T-helper 2 cell treated with Interferon-gamma antibody and Interleukin-4, amounts not matched to agents 5 μg/mL and 100 μg/mL, for 36 hours (primary cell): Measurements from ENCODE around the gene MCL1.
"Not testable (repeated sequence)": the region's sequence is repeated elsewhere in the genome, so short reads cannot be mapped to it uniquely, and the experiment has no call there.

Experiments
- DNase-seq: peaks from one replicate; pipeline ENCODE4 v3.0.0; 2021; ENCODE audit warnings: low spot score
- H3K27ac Mint-ChIP-seq: one replicate; pipeline ENCODE4 v1.8.0; 2021; ENCODE audit warnings: mild to moderate bottlenecking, mixed read lengths
- H3K27me3 Mint-ChIP-seq: one replicate; pipeline ENCODE4 v1.8.0; 2021; ENCODE audit warnings: low read depth, mixed read lengths
- H3K36me3 Mint-ChIP-seq: one replicate; pipeline ENCODE4 v1.8.0; 2021; ENCODE audit warnings: low read depth, mixed read lengths
- H3K4me1 Mint-ChIP-seq: one replicate; pipeline ENCODE4 v1.8.0; 2021; ENCODE audit warnings: low read depth, mixed read lengths
- H3K4me3 Mint-ChIP-seq: one replicate; pipeline ENCODE4 v1.8.0; 2022; ENCODE audit warnings: mild to moderate bottlenecking, moderate library complexity, mixed read lengths
- H3K9me3 Mint-ChIP-seq: one replicate; pipeline ENCODE4 v1.8.0; 2021; ENCODE audit warnings: mixed read lengths

Gene MCL1

DNA sequence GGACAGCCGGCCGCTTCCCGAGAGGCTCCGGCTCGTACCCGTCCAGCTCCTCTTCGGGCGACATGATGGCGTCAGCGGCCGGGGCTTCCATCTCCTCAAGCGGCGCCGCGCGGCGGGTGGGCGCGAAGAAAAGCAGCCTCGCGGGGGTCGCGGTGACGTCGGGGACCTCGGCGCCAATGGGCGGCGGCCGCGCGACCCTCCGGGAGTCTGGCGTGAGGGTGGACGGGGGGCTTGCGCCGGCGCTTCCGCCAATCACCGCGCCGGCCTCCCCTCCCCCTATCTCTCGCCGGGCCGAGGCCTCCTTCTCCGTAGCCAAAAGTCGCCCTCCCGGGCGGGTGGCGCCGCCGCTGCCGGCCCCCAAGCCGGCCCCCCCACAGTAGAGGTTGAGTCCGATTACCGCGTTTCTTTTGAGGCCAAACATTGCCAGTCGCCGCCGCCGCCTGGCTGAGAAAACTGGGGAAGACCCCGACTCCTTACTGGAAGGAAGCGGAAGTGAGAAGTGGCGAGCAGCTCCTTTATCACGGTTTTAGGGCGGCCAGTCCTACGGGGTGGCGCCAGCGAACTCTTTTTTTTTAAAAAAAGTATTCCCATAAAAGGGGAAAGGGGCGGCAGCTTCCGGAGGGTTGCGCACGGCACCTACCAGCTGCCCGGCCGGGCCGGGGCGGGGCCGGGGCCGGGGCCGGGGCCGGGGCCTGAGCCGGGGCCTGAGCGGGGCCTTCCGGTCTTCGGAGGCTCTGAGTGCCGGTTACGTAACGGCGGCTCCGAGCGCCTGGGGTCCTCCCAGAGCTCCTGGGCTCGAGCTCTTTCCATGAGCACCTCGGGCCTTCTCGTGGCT, at the start of gene MCL1:
Gene MCL1 (minus strand): TSS at position 501 of the 835 bp plus-strand sequence. CDS start 80 bp downstream, at position 421.
- DNase-seq, result peak; percentile 90
- peaks cover 33% of the 10 kb centered on the region for H3K4me1 Mint-ChIP-seq
- H3K4me3 Mint-ChIP-seq, result peak within 1 kb of the TSS; percentile 99
- peak within 1 kb of the TSS; percentile 97 for H3K27ac Mint-ChIP-seq
- H3K36me3 Mint-ChIP-seq, result peaks cover 50% of the 10 kb centered on the region
- H3K27me3 Mint-ChIP-seq, result peaks cover 2% of the 10 kb centered on the region
- H3K9me3 Mint-ChIP-seq, result no peaks in the 10 kb centered on the region

DNA sequence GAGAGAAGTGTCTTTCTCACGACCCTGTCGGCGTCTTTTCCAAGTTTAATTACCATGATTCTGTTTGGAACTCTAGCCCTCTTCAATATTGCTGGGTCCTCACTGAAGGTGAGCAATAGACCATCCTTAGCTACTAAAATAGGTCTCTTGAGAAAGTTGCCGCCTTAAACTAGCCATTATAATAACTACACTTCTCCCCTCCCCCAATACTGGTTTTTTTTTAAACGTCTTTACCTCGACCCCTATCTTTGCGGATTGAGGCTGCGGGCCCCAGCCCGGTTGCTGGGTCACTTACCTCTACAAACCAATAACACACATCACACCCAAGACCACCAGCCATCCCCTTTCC, 49.3 kb upstream of the MCL1 start:
- peaks cover 33% of the 10 kb centered on the region for H3K36me3 Mint-ChIP-seq
- H3K27me3 Mint-ChIP-seq, result no peaks in the 10 kb centered on the region
- no peaks in the 10 kb centered on the region for H3K9me3 Mint-ChIP-seq
- no peak overlapping the region for H3K4me3 Mint-ChIP-seq
- H3K27ac Mint-ChIP-seq, result no peak overlapping the region
- peaks cover 23% of the 10 kb centered on the region for H3K4me1 Mint-ChIP-seq
- no peak for DNase-seq

DNA sequence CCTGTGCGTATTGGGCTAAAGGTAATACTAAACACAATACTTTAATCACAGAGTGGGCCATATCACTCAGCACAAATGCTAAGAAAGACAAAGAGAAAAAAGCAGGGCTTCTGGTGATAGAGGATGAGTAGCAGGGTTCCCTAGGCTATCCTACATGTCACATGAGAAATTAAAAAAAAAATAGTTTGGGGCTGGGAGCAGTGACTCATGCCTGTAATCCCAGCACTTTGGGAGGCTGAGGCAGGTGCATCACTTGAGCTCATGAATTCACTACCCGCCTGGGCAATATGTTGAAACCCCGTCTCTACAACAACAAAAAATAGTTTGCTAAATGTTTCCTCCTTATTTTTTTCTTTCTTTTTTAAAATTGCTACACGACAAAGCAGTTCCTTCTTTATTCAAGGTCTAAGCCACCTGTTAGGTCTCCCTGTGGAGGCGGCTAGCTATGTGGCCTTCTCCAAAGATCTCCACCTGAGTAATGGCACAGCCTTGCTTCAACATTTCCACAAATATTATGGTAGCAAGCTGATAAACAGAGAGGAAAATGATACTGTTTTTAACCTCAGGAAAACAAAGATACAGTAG, 48.5 kb upstream of the MCL1 start:
- Mint-ChIP-seq H3K4me1 (peaks cover 28% of the 10 kb centered on the region), H3K4me3 (no peak overlapping the region), H3K27me3 (no peaks in the 10 kb centered on the region), H3K27ac (peak overlapping the region; percentile 47), H3K36me3 (peaks cover 39% of the 10 kb centered on the region), H3K9me3 (no peaks in the 10 kb centered on the region)
- DNase-seq, result no peak

DNA sequence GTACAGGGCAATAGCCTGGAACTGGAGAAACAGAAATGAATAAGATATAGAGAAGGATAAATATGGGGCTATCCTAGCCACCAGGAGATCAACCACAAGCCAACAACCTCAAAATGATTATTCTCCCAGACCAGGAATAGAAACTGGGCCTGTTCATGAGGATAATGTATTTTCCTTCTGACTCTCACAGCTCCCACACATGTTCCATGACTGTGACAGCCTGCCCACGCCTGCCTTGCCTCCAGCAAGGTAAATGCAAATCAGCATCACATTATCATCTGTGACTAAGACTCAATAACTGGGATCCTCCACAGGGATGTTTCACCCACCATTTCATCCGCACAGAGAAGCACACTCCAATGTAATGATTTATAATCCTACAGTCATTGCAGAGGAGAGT, 46.7 kb upstream of the MCL1 start:
- Mint-ChIP-seq H3K27ac (no peak overlapping the region), H3K9me3 (no peaks in the 10 kb centered on the region), H3K27me3 (no peaks in the 10 kb centered on the region), H3K4me1 (peaks cover 38% of the 10 kb centered on the region), H3K36me3 (peaks cover 50% of the 10 kb centered on the region), H3K4me3 (no peak overlapping the region)
- peak; percentile 49 for DNase-seq

DNA sequence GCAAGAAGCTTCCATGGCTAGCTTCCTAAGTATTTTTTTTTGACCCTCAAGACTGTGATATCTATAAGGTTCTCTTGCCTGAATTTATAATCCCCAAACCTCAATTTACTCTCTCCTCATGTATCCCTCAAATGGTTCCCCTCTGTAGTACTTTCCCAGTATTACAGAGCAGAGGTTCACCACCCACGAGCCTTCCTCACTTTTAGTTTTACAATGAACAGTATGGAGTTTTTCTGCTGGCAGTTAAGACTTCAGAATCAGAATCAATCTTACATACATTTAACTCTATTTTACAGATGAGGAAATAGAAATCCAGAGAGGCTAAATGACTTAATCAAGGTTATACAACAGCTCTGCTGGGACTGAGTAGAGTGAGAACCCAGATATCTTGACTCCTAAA, 45.1 kb upstream of the MCL1 start:
- not testable (repeated sequence) for DNase-seq, H3K9me3 Mint-ChIP-seq, H3K27me3 Mint-ChIP-seq, H3K4me3 Mint-ChIP-seq
- Mint-ChIP-seq H3K27ac (peak overlapping the region; percentile 51), H3K4me1 (peaks cover 39% of the 10 kb centered on the region), H3K36me3 (peaks cover 64% of the 10 kb centered on the region)

DNA sequence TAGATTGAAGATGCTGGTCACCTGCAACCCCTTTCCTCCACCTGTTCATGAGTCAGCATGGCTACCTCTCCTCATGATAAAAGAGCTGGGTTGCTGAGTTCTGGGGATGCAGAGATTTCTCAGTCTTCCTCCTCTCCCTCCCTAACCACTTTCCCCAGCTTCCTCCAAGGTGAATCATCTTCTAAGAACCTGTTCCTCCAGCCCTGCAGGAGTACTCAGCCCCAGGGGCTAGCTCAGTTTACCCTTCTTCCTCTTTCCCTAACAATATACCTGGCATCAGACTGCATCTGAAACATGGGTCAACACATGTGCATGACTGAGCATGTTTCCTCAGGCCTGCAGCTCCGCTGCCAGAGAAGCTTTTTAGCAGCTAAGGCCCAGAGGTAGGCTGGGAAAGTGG, 44.7 kb upstream of the MCL1 start:
- H3K4me3 Mint-ChIP-seq, H3K27me3 Mint-ChIP-seq, H3K9me3 Mint-ChIP-seq, H3K27ac Mint-ChIP-seq, DNase-seq: not testable (repeated sequence)
- peaks cover 41% of the 10 kb centered on the region for H3K4me1 Mint-ChIP-seq
- H3K36me3 Mint-ChIP-seq, result peaks cover 68% of the 10 kb centered on the region

DNA sequence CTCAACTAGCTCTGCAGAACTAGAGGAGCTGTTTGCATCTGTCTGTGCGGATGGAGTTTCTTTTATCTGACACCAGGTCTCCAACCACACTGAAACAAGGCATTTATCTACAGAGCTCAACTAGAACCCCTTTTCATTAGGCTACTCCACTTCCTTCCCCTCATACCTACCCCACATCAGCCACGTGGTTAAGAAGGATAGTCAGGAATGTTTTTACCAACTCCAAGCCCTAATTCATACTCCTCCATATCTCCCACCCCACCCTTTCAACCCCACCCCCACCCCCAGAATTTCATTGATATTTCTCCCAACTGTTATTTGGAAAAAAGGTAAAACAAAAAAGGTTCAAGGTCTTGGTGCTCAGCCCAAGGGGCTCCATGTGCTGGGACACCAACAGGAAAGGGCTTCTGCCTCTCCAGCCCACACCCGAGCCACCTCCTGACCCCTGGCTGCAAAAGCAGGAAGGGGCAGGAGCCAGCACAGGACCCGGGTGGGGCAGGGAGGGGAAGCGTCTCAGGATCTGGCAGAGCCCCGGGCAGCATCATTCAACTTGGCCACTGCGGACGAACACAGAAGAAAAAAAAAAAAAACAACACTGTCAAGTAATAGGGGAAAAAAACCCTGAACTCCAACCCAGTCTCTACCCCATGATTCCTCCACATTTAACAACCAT, 43.0 kb upstream of the MCL1 start:
- peak overlapping the region; percentile 78 for H3K27ac Mint-ChIP-seq
- peaks cover 68% of the 10 kb centered on the region for H3K36me3 Mint-ChIP-seq

DNA sequence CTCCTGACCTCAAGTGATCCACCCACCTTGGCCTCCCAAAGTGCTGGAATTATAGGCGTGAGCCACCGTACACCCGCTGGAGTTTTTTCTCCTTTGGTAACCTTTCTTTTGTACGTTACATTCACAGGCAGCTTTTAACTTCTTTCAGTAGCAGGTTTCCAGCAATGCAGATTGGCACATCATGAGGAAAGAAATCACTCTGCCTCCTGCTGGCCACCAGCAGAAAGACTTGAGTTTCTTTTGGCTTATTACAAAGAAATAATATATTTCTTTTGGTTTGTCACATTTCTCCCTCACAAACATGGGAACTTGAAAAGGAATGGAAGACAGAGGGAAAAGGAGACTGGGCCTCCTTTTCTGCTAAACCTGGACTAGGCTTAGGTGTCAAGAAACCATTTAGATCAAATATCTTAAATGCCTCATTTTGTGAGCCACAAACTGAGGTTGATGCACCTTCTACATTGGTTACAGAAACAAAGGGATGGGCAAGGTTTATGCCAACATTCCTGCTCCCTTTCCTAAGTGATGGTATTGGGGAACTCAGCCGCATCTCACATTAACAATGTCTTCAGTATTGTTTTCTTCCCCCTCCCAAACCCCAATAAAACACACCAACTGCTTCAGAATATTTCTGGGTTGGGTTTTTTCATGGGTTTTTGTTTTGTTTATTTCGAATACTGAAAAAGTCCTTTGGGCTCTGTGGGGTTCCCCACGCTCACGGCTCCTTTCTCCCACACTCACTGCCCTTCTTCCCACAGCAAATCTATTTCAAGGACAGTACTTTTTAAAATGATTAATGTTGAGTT, 42.3 kb upstream of the MCL1 start:
- Mint-ChIP-seq H3K27ac (peak overlapping the region; percentile 78), H3K36me3 (peaks cover 67% of the 10 kb centered on the region), H3K27me3 (no peaks in the 10 kb centered on the region), H3K4me1 (peaks cover 37% of the 10 kb centered on the region), H3K4me3 (peak overlapping the region; percentile 34), H3K9me3 (no peaks in the 10 kb centered on the region)
- DNase-seq, result no peak

More for the DNA sequence above, 43.0 kb upstream of the MCL1 start:
- no peak for DNase-seq
- H3K4me1 Mint-ChIP-seq, result peaks cover 34% of the 10 kb centered on the region
- H3K4me3 Mint-ChIP-seq, result peak overlapping the region; percentile 34
- no peaks in the 10 kb centered on the region for H3K9me3 Mint-ChIP-seq
- no peaks in the 10 kb centered on the region for H3K27me3 Mint-ChIP-seq

DNA sequence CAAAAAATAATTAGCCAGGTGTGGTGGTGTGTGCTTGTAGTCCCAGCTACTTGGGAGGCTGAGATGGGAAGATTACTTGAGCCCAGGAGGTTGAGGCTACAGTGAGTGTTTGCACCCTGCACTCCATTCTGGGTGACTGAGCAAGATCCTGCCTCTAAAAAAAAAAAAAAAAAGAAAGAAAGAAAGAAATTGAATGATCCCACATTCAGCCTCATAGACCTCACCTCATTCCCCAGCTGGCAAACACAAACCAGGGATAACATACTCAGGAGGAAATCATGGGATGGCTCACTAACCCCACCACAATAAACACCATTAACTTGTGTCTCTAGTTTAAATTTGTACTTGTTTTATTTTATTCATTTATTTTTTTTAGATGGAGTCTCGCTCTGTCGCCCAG, 41.5 kb upstream of the MCL1 start:
- no peak overlapping the region for H3K27ac Mint-ChIP-seq
- H3K36me3 Mint-ChIP-seq, result peaks cover 68% of the 10 kb centered on the region
- no peaks in the 10 kb centered on the region for H3K27me3 Mint-ChIP-seq
- no peak for DNase-seq
- H3K9me3 Mint-ChIP-seq, result no peaks in the 10 kb centered on the region
- no peak overlapping the region for H3K4me3 Mint-ChIP-seq
- peaks cover 42% of the 10 kb centered on the region for H3K4me1 Mint-ChIP-seq

DNA sequence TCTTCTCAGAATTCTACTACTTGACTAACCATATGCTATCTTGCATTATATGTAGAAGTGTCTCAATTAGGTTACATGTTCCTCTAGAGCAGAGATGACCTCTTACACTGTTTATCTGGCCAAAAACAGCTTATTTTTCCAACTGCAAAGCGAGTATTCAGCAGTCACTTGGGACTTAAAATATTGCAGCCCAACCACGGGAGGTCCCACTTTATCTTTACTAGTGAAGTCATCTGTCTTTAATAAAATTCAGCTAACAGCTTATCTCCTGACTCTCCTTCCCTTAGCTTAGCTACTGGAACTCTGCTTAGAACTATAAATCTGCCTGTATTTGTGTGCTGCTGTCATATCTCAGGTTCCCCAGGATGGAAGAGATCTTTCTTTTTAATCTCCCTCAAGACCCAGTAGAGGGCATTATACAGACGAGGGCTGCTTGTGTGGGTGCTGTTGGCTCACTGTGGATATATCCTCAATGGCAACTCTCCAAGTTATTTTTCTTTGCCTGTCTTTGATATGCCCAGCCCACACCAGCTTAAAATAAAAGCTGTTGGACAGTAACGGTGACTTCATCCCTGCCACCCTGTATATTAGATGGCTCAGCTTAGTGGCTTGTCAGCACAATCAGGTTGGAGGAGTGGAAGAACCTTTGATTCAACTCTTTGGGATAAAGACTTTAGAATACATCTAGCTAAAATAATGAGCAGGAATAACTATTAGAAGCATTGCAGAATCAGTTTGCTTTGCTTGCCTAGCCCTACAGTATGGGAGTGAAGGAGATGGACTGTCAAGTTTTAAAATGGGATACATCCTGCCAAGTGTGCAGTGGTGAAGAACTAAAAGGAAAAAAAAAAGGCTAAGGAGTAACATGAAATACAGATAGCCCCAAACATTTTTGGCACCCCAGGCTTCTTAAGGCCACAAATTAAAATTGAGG, 40.4 kb upstream of the MCL1 start:
- H3K4me3 Mint-ChIP-seq, result no peak overlapping the region
- peaks cover 68% of the 10 kb centered on the region for H3K36me3 Mint-ChIP-seq
- DNase-seq, result no peak

DNA sequence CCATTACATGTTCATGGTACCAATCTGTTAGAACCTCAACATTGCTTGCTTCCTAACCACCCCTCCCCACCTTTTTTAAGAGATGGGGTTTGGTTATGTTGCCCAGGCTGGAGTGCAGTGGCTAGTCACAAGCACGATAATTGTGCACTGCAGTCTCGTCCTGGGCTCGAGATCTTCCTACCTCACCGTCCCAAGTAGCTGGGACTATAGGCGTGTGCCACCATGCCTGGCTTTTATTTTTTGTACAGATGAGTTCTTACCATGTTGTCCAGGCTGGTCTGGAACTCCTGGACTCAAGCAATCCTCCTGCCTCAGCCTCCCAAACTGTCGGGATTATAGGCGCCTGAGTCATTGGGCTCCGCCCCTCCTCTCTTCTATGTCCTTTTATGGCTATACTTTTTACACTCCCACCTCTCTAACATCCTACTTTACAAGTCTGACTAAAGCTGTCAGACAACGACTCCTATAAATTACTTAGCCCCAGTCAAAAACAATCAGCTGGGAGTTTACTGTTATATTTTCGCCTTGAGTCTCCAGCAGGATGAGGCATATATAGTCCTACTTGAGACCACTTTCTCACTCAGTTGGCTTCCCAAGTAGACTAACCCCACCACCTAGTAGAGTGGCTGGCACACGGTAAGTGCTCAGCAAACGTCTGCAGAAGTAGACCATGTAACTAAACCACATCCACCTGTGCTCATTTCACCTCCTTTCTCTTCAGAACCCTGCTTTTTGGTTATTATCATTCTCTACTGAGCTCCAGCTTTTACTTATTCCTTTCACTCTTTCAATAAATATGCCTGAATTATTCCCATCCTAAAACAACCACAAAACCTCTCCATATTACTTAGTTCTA, 36.2 kb upstream of the MCL1 start:
- no peak for DNase-seq
- no peaks in the 10 kb centered on the region for H3K9me3 Mint-ChIP-seq
- peak overlapping the region; percentile 42 for H3K4me3 Mint-ChIP-seq
- H3K27ac Mint-ChIP-seq, result peak overlapping the region; percentile 66
- H3K36me3 Mint-ChIP-seq, result peaks cover 46% of the 10 kb centered on the region
- H3K4me1 Mint-ChIP-seq, result peaks cover 58% of the 10 kb centered on the region
- no peaks in the 10 kb centered on the region for H3K27me3 Mint-ChIP-seq

More for the DNA sequence above, 40.4 kb upstream of the MCL1 start:
- H3K27me3 Mint-ChIP-seq, result no peaks in the 10 kb centered on the region
- peaks cover 51% of the 10 kb centered on the region for H3K4me1 Mint-ChIP-seq
- H3K27ac Mint-ChIP-seq, result peak overlapping the region; percentile 43
- H3K9me3 Mint-ChIP-seq, result no peaks in the 10 kb centered on the region
